Karpas-422 (cell line): ENCODE measurements around the gene MACROD2. TPM values are rescaled to one million over a fixed set of nuclear protein-coding genes. Genes with fewer than 3 reads are reported as not detected.

Source experiments
- DNase-seq: peaks from one replicate; pipeline ENCODE4 v3.0.0-alpha.2; 2015
- H2AFZ ChIP-seq: fragments of 200-600 bp; sonication (generic); 2 replicates; pipeline ENCODE4 v1.6.1; 2014; ENCODE audit warnings: antibody characterized with exemption, low read length, mixed read lengths
- H3K27ac ChIP-seq: fragments of 200-600 bp; sonication (generic); 2 replicates; pipeline ENCODE4 v1.5.1; 2014; ENCODE audit warnings: mild to moderate bottlenecking, low read length, moderate library complexity
- H3K27me3 ChIP-seq: fragments of 200-600 bp; sonication (generic); 2 replicates; pipeline ENCODE4 v1.6.1; 2014; ENCODE audit warnings: low read length, mixed read lengths
- H3K36me3 ChIP-seq: fragments of 200-600 bp; sonication (generic); 2 replicates; pipeline ENCODE4 v1.6.1; 2014; ENCODE audit warnings: low read length, mixed read lengths; ENCODE audit not compliant: insufficient read depth
- H3K4me1 ChIP-seq: fragments of 200-600 bp; sonication (generic); 2 replicates; pipeline ENCODE4 v1.6.1; 2014; ENCODE audit warnings: mild to moderate bottlenecking, low read length, mixed read lengths
- H3K4me2 ChIP-seq: fragments of 200-600 bp; sonication (generic); 2 replicates; pipeline ENCODE4 v1.6.1; 2014; ENCODE audit warnings: low read length, low read depth, mild to moderate bottlenecking; ENCODE audit not compliant: poor library complexity, severe bottlenecking
- H3K4me3 ChIP-seq: fragments of 200-600 bp; sonication (generic); 2 replicates; pipeline ENCODE4 v1.5.1; 2014; ENCODE audit warnings: mild to moderate bottlenecking, antibody characterized with exemption, low read length, mixed read lengths
- H3K79me2 ChIP-seq: fragments of 200-600 bp; sonication (generic); 2 replicates; pipeline ENCODE4 v1.6.1; 2014; ENCODE audit warnings: mild to moderate bottlenecking, low read length, mixed read lengths
- H3K9ac ChIP-seq: fragments of 200-600 bp; sonication (generic); 2 replicates; pipeline ENCODE4 v1.6.0; 2014; ENCODE audit warnings: low read length
- H3K9me2 ChIP-seq: fragments of 200-600 bp; sonication (generic), shearing (Covaris generic); replicated peaks from 2 replicates; pipeline ENCODE4 v1.6.0; 2014; ENCODE audit warnings: mild to moderate bottlenecking, low read length, moderate library complexity; ENCODE audit not compliant: insufficient read depth
- H3K9me3 ChIP-seq: fragments of 300-700, 200-600 bp; sonication (generic); 2 replicates; pipeline ENCODE4 v1.6.1; 2014; ENCODE audit warnings: low read length, mixed read lengths
- H4K20me1 ChIP-seq: fragments of 200-600 bp; sonication (generic); 2 replicates; pipeline ENCODE4 v1.6.1; 2014; ENCODE audit warnings: mild to moderate bottlenecking, antibody characterized with exemption, low read length, low read depth; ENCODE audit not compliant: insufficient read depth
- total RNA-seq: library from RNA; depleted of rRNA; stranded (reverse); fragments of >200 nt; shearing (Covaris generic); gene quantifications from 2 replicates; pipeline ENCODE4 v1.2.3, GENCODE V29; 2014; ENCODE audit warnings: low replicate concordance

The MACROD2 gene
- total RNA-seq, 1 experiment from 2014 or later = 0.15 TPM

- DNase-seq = no peak
Observed at GRCh38 chr20:15494851-15495250, 1499.5 kb downstream of the MACROD2 start.

GRCh38 chr20:15496501-15497039 lies 1501.3 kb downstream of the MACROD2 start:
- Histone ChIP-seq H4K20me1 (no peaks in the 10 kb centered on the region), H3K27me3 (no peaks in the 10 kb centered on the region), H3K36me3 (no peaks in the 10 kb centered on the region), H3K9me3 (no peaks in the 10 kb centered on the region), H3K4me3 (no peak overlapping the region), H3K4me2 (no peak overlapping the region), H3K27ac (no peak overlapping the region), H3K9ac (no peak overlapping the region), H3K4me1 (no peaks in the 10 kb centered on the region), H2AFZ (no peak overlapping the region), H3K9me2 (no peaks in the 10 kb centered on the region), H3K79me2 (no peaks in the 10 kb centered on the region)
- no peak for DNase-seq

More at GRCh38 chr20:15494851-15495250, 1499.5 kb downstream of the MACROD2 start:
- no peak overlapping the region for H3K9ac ChIP-seq
- no peak overlapping the region for H3K27ac ChIP-seq
- H3K9me2 ChIP-seq = no peaks in the 10 kb centered on the region
- no peak overlapping the region for H3K4me2 ChIP-seq
- no peaks in the 10 kb centered on the region for H3K79me2 ChIP-seq
- no peaks in the 10 kb centered on the region for H3K9me3 ChIP-seq
- no peak overlapping the region for H3K4me3 ChIP-seq
- no peaks in the 10 kb centered on the region for H3K4me1 ChIP-seq
- no peak overlapping the region for H2AFZ ChIP-seq
- no peaks in the 10 kb centered on the region for H3K27me3 ChIP-seq
- H4K20me1 ChIP-seq = no peaks in the 10 kb centered on the region
- no peaks in the 10 kb centered on the region for H3K36me3 ChIP-seq

- Histone ChIP-seq H3K9me2 (no peaks in the 10 kb centered on the region), H4K20me1 (no peaks in the 10 kb centered on the region), H3K4me1 (no peaks in the 10 kb centered on the region), H3K27me3 (no peaks in the 10 kb centered on the region), H3K36me3 (no peaks in the 10 kb centered on the region), H3K9me3 (no peaks in the 10 kb centered on the region), H3K27ac (no peak overlapping the region), H3K79me2 (no peaks in the 10 kb centered on the region), H3K4me2 (no peak overlapping the region), H3K9ac (no peak overlapping the region), H3K4me3 (no peak overlapping the region), H2AFZ (no peak overlapping the region)
- DNase-seq = no peak
Observed at GRCh38 chr20:15498926-15499325, 1503.6 kb downstream of the MACROD2 start.

- H3K4me2 ChIP-seq = no peak overlapping the region
- H3K36me3 ChIP-seq = no peaks in the 10 kb centered on the region
- DNase-seq = no peak
Observed at GRCh38 chr20:15506311-15506710, 1511.0 kb downstream of the MACROD2 start.

GRCh38 chr20:15507151-15507550 lies 1511.8 kb downstream of the MACROD2 start:
- Histone ChIP-seq H3K9ac (no peak overlapping the region), H3K27me3 (no peaks in the 10 kb centered on the region), H3K4me1 (no peaks in the 10 kb centered on the region), H2AFZ (no peak overlapping the region), H3K27ac (no peak overlapping the region), H3K4me2 (no peak overlapping the region), H4K20me1 (no peaks in the 10 kb centered on the region), H3K36me3 (no peaks in the 10 kb centered on the region), H3K9me2 (no peaks in the 10 kb centered on the region), H3K79me2 (no peaks in the 10 kb centered on the region), H3K4me3 (no peak overlapping the region), H3K9me3 (no peaks in the 10 kb centered on the region)
- DNase-seq = no peak

More at GRCh38 chr20:15506311-15506710, 1511.0 kb downstream of the MACROD2 start:
- no peaks in the 10 kb centered on the region for H3K79me2 ChIP-seq
- no peaks in the 10 kb centered on the region for H3K27me3 ChIP-seq
- H3K9me2 ChIP-seq = no peaks in the 10 kb centered on the region
- H4K20me1 ChIP-seq = no peaks in the 10 kb centered on the region
- no peaks in the 10 kb centered on the region for H3K9me3 ChIP-seq
- H3K9ac ChIP-seq = no peak overlapping the region
- no peaks in the 10 kb centered on the region for H3K4me1 ChIP-seq
- no peak overlapping the region for H2AFZ ChIP-seq
- no peak overlapping the region for H3K27ac ChIP-seq
- no peak overlapping the region for H3K4me3 ChIP-seq

GRCh38 chr20:15511551-15511950 lies 1516.2 kb downstream of the MACROD2 start:
- Histone ChIP-seq H3K4me3 (no peak overlapping the region), H4K20me1 (no peaks in the 10 kb centered on the region), H3K79me2 (no peaks in the 10 kb centered on the region), H3K27me3 (no peaks in the 10 kb centered on the region), H3K27ac (no peak overlapping the region), H2AFZ (no peak overlapping the region), H3K4me2 (no peak overlapping the region), H3K9me3 (no peaks in the 10 kb centered on the region), H3K4me1 (no peaks in the 10 kb centered on the region), H3K36me3 (no peaks in the 10 kb centered on the region), H3K9me2 (no peaks in the 10 kb centered on the region), H3K9ac (no peak overlapping the region)
- DNase-seq = no peak

- Histone ChIP-seq H3K9me3 (no peaks in the 10 kb centered on the region), H3K79me2 (no peaks in the 10 kb centered on the region), H3K9ac (no peak overlapping the region), H3K9me2 (no peaks in the 10 kb centered on the region), H3K27me3 (no peaks in the 10 kb centered on the region), H3K27ac (no peak overlapping the region), H3K4me1 (no peaks in the 10 kb centered on the region), H2AFZ (no peak overlapping the region), H3K36me3 (no peaks in the 10 kb centered on the region), H3K4me2 (no peak overlapping the region), H4K20me1 (no peaks in the 10 kb centered on the region), H3K4me3 (no peak overlapping the region)
- no peak for DNase-seq
Observed at GRCh38 chr20:15512916-15513315, 1517.6 kb downstream of the MACROD2 start.

GRCh38 chr20:15515691-15516090 lies 1520.4 kb downstream of the MACROD2 start:
- Histone ChIP-seq H3K27me3 (no peaks in the 10 kb centered on the region), H3K9me3 (no peaks in the 10 kb centered on the region), H3K27ac (no peak overlapping the region), H3K36me3 (no peaks in the 10 kb centered on the region), H3K9ac (no peak overlapping the region), H3K9me2 (no peaks in the 10 kb centered on the region), H2AFZ (no peak overlapping the region), H3K4me3 (no peak overlapping the region), H3K79me2 (no peaks in the 10 kb centered on the region), H3K4me2 (no peak overlapping the region), H4K20me1 (no peaks in the 10 kb centered on the region), H3K4me1 (no peaks in the 10 kb centered on the region)
- no peak for DNase-seq
